ENCODE data around the gene GOPC.

Gene GOPC

DNA sequence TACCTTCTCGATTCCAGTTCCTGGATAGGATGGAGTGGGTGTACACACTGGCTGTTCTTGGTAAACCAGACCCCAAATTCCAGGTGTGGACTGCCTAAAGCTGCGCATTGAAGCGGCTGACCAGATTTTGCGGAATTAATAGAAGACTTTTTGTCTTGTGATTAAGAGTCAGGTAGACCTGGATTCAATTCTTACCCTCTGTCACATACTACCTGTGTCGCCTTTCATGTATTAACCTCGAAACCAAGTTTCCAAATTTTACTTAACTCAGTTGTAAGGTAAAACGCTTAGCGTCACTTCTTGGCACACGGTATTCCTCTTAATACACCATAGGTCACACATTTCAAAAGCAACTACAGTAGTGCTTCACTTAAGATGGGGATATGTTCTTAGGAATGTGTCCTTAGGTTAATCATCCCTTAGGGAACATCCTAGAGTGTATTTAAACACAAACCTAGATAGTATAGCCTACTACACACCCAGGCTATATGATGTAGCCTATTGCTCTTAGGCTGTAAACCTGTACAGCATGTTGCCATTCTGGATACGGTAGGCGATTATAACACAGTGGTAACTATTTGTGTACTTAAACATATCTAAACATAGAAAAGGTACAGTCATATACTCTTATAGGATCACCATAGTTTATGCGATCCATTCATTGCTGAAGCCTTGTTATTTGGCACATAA lies 733 bp upstream of the GOPC start:
- Histone ChIP-seq H4K5ac (ENCODE audit: low read length) (no peak overlapping the region), H3K4ac (ENCODE audit: low read depth, low read length) (peak overlapping the region; percentile 72), H3K36me3 (ENCODE audit: control insufficient read depth, insufficient read depth, low read length) (no peaks in the 10 kb centered on the region), H3K4me1 (ENCODE audit: control insufficient read depth, low read depth, low read length) (no peaks in the 10 kb centered on the region), H3K9ac (ENCODE audit: low read length) (peak overlapping the region; percentile 85), H2AK5ac (ENCODE audit: low read length) (no peak overlapping the region), H3K4me2 (ENCODE audit: low read length) (peak overlapping the region; percentile 76), H3K23ac (ENCODE audit: low read length) (no peak overlapping the region), H2BK120ac (ENCODE audit: low read depth, low read length) (no peak overlapping the region), H2BK15ac (replicated peaks; ENCODE audit: low read depth) (no peak overlapping the region), H3K27me3 (ENCODE audit: insufficient read depth, low read length, poor library complexity) (no peaks in the 10 kb centered on the region), H4K8ac (ENCODE audit: low read depth, low read length) (no peak overlapping the region), H3K79me2 (ENCODE audit: control insufficient read depth, insufficient read depth, low read length) (peaks cover 16% of the 10 kb centered on the region), H3K4me3 (ENCODE audit: low read length) (peak overlapping the region; percentile 73), H3K79me1 (ENCODE audit: low read length) (peaks cover 7% of the 10 kb centered on the region), H2BK5ac (ENCODE audit: low read length) (no peak overlapping the region), H3K27ac (ENCODE audit: low read depth, low read length) (no peak overlapping the region), H3K56ac (ENCODE audit: low read length) (peak overlapping the region; percentile 97), H3K18ac (ENCODE audit: low read length) (no peak overlapping the region)
- DNase-seq: no peak
- WGBS (ENCODE audit: extremely low coverage, insufficient coverage, low lambda C conversion rate): no CpG with 5 or more reads among the region's 12 CpGs

DNA sequence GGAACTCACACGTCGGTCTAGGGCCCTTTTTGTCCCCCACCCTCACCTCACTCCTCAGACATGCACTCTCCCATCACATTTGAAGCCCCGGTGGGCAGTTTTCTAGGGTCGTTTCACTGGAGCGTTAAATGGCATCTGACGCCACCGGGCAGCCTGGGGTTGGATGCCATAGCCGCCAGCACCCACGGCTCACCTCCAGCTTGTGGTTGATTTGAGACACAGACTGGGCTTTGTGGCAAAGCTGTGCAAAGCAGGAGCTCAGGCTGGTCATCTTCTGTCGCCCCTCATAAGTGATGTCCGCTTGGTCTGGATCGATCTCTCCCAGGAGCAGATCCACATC lies 530 bp downstream of the GOPC start:
- peaks cover 7% of the 10 kb centered on the region for H3K79me1 ChIP-seq (ENCODE audit: low read length)
- no peak overlapping the region for H2BK120ac ChIP-seq (ENCODE audit: low read depth, low read length)
- H3K4me2 ChIP-seq (ENCODE audit: low read length): peak overlapping the region; percentile 83
- H3K27ac ChIP-seq (ENCODE audit: low read depth, low read length): no peak overlapping the region
- peak overlapping the region; percentile 35 for H2BK5ac ChIP-seq (ENCODE audit: low read length)
- DNase-seq: no peak
- H3K56ac ChIP-seq (ENCODE audit: low read length): peak overlapping the region; percentile 91
- H4K5ac ChIP-seq (ENCODE audit: low read length): no peak overlapping the region
- H3K36me3 ChIP-seq (ENCODE audit: control insufficient read depth, insufficient read depth, low read length): no peaks in the 10 kb centered on the region
- no peak overlapping the region for H3K4ac ChIP-seq (ENCODE audit: low read depth, low read length)
- no peaks in the 10 kb centered on the region for H3K27me3 ChIP-seq (ENCODE audit: insufficient read depth, low read length, poor library complexity)
- WGBS (ENCODE audit: extremely low coverage, insufficient coverage, low lambda C conversion rate): no CpG with 5 or more reads among the region's 12 CpGs
- peak overlapping the region; percentile 76 for H3K4me3 ChIP-seq (ENCODE audit: low read length)
- no peak overlapping the region for H2BK15ac ChIP-seq (replicated peaks; ENCODE audit: low read depth)
- peaks cover 16% of the 10 kb centered on the region for H3K79me2 ChIP-seq (ENCODE audit: control insufficient read depth, insufficient read depth, low read length)
- no peak overlapping the region for H3K23ac ChIP-seq (ENCODE audit: low read length)
- H4K8ac ChIP-seq (ENCODE audit: low read depth, low read length): no peak overlapping the region
- peak overlapping the region; percentile 54 for H3K18ac ChIP-seq (ENCODE audit: low read length)
- H3K9ac ChIP-seq (ENCODE audit: low read length): peak overlapping the region; percentile 86
- H2AK5ac ChIP-seq (ENCODE audit: low read length): no peak overlapping the region
- H3K4me1 ChIP-seq (ENCODE audit: control insufficient read depth, low read depth, low read length): no peaks in the 10 kb centered on the region

DNA sequence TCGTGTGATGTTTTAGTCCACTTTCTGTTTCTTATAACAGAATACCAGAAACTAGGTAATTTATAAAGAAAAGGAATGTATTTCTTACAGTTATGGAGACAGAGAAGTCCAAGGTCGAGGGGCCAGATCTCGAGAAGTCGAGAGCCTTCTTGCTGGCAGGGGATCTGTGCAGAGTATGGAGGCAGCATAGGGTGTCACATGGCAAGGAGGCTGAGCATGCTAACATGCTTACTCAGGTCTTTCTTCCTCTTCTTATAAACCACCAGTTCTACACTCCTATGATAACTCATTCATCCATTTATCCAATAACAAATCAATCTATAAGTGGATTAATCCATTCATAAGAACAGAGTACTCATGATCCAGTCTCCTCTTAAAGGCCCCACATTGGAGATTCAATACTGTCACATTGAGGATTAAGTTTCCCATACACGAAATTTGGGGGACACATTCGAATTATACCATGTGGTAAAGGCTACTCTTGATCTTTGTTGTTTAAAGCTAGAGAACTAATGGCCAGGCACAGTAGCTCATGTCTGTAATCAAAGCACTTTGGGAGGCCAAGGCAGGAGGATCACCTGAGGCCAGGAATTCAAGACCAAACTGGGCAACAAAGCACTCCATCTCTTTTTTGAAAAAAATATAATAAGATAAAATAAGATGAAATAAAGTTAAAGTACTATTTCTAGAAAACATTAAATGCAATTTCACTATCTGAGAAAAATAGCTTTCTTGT lies 2.1 kb downstream of the GOPC start:
- Histone ChIP-seq H4K8ac (ENCODE audit: low read depth, low read length) (no peak overlapping the region), H3K4me3 (ENCODE audit: low read length) (no peak overlapping the region), H2AK5ac (ENCODE audit: low read length) (no peak overlapping the region), H3K23ac (ENCODE audit: low read length) (no peak overlapping the region), H3K4me2 (ENCODE audit: low read length) (no peak overlapping the region), H3K4ac (ENCODE audit: low read depth, low read length) (no peak overlapping the region), H3K18ac (ENCODE audit: low read length) (no peak overlapping the region), H2BK5ac (ENCODE audit: low read length) (no peak overlapping the region), H4K5ac (ENCODE audit: low read length) (no peak overlapping the region), H3K79me1 (ENCODE audit: low read length) (peaks cover 7% of the 10 kb centered on the region), H2BK15ac (replicated peaks; ENCODE audit: low read depth) (no peak overlapping the region), H3K27me3 (ENCODE audit: insufficient read depth, low read length, poor library complexity) (no peaks in the 10 kb centered on the region), H3K36me3 (ENCODE audit: control insufficient read depth, insufficient read depth, low read length) (no peaks in the 10 kb centered on the region), H3K9ac (ENCODE audit: low read length) (no peak overlapping the region), H2BK120ac (ENCODE audit: low read depth, low read length) (no peak overlapping the region), H3K79me2 (ENCODE audit: control insufficient read depth, insufficient read depth, low read length) (peaks cover 16% of the 10 kb centered on the region), H3K27ac (ENCODE audit: low read depth, low read length) (no peak overlapping the region), H3K56ac (ENCODE audit: low read length) (no peak overlapping the region), H3K4me1 (ENCODE audit: control insufficient read depth, low read depth, low read length) (no peaks in the 10 kb centered on the region)
- WGBS (ENCODE audit: extremely low coverage, insufficient coverage, low lambda C conversion rate): no CpG with 5 or more reads among the region's 6 CpGs
- DNase-seq: no peak

DNA sequence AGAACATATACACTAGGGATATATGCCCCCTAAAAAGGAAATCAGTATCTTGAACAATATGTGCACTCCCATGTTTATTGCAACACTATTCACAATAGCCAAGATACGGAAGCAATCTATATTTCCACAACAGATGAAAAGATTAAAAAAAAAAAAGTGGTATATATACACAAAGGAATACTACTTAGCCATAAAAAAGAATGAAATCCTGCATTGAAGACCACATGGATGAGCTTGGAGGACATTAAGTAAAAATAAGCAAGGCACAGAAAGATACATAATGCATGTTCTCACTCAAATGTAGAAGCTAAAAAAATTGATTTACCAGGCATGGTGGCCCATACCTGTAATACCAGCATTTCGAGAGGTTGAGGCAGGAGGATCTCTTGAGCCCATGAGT lies 4.6 kb downstream of the GOPC start:
- Histone ChIP-seq H3K4ac (ENCODE audit: low read depth, low read length) (no peak overlapping the region), H3K9ac (ENCODE audit: low read length) (no peak overlapping the region), H3K4me1 (ENCODE audit: control insufficient read depth, low read depth, low read length) (no peaks in the 10 kb centered on the region), H3K23ac (ENCODE audit: low read length) (no peak overlapping the region), H3K56ac (ENCODE audit: low read length) (no peak overlapping the region), H3K18ac (ENCODE audit: low read length) (no peak overlapping the region), H2BK120ac (ENCODE audit: low read depth, low read length) (no peak overlapping the region), H3K27ac (ENCODE audit: low read depth, low read length) (no peak overlapping the region), H4K8ac (ENCODE audit: low read depth, low read length) (no peak overlapping the region), H2BK15ac (replicated peaks; ENCODE audit: low read depth) (no peak overlapping the region), H2AK5ac (ENCODE audit: low read length) (no peak overlapping the region), H3K27me3 (ENCODE audit: insufficient read depth, low read length, poor library complexity) (no peaks in the 10 kb centered on the region), H3K79me1 (ENCODE audit: low read length) (peaks cover 9% of the 10 kb centered on the region), H3K79me2 (ENCODE audit: control insufficient read depth, insufficient read depth, low read length) (peaks cover 16% of the 10 kb centered on the region), H3K4me3 (ENCODE audit: low read length) (no peak overlapping the region), H4K5ac (ENCODE audit: low read length) (no peak overlapping the region), H3K4me2 (ENCODE audit: low read length) (no peak overlapping the region), H2BK5ac (ENCODE audit: low read length) (no peak overlapping the region), H3K36me3 (ENCODE audit: control insufficient read depth, insufficient read depth, low read length) (no peaks in the 10 kb centered on the region)
- DNase-seq: no peak
- WGBS (ENCODE audit: extremely low coverage, insufficient coverage, low lambda C conversion rate): no CpG with 5 or more reads among the region's 2 CpGs

GRCh38 chr6:117595099-117595923 lies 7.0 kb downstream of the GOPC start:
- H2AK5ac ChIP-seq (ENCODE audit: low read length): no peak overlapping the region
- peaks cover 8% of the 10 kb centered on the region for H3K79me1 ChIP-seq (ENCODE audit: low read length)
- H4K5ac ChIP-seq (ENCODE audit: low read length): no peak overlapping the region
- H4K8ac ChIP-seq (ENCODE audit: low read depth, low read length): no peak overlapping the region
- peaks cover 14% of the 10 kb centered on the region for H3K79me2 ChIP-seq (ENCODE audit: control insufficient read depth, insufficient read depth, low read length)
- no peaks in the 10 kb centered on the region for H3K36me3 ChIP-seq (ENCODE audit: control insufficient read depth, insufficient read depth, low read length)
- no peak for DNase-seq
- no peak overlapping the region for H3K23ac ChIP-seq (ENCODE audit: low read length)
- H3K4me1 ChIP-seq (ENCODE audit: control insufficient read depth, low read depth, low read length): peaks cover 4% of the 10 kb centered on the region
- no peak overlapping the region for H3K9ac ChIP-seq (ENCODE audit: low read length)
- no peak overlapping the region for H3K56ac ChIP-seq (ENCODE audit: low read length)
- H3K27ac ChIP-seq (ENCODE audit: low read depth, low read length): no peak overlapping the region
- no peak overlapping the region for H3K4me2 ChIP-seq (ENCODE audit: low read length)
- H2BK120ac ChIP-seq (ENCODE audit: low read depth, low read length): no peak overlapping the region
- no peak overlapping the region for H2BK5ac ChIP-seq (ENCODE audit: low read length)
- H3K27me3 ChIP-seq (ENCODE audit: insufficient read depth, low read length, poor library complexity): no peaks in the 10 kb centered on the region
- H3K4me3 ChIP-seq (ENCODE audit: low read length): no peak overlapping the region
- no peak overlapping the region for H3K18ac ChIP-seq (ENCODE audit: low read length)
- no peak overlapping the region for H3K4ac ChIP-seq (ENCODE audit: low read depth, low read length)
- H2BK15ac ChIP-seq (replicated peaks; ENCODE audit: low read depth): no peak overlapping the region
- no CpG with 5 or more reads among the region's 2 CpGs for WGBS (ENCODE audit: extremely low coverage, insufficient coverage, low lambda C conversion rate)

Data from mesendoderm (in vitro differentiated cells).